ENCODE data around the gene TPCN2. TPM values are rescaled to one million over a fixed set of nuclear protein-coding genes. Genes with fewer than 3 reads are reported as not detected.

Gene TPCN2
- total and polyA plus RNA-seq, 2 of the 4 experiments (the other 2 are of a cell fraction): 3.4 to 8.0 TPM

DNA sequence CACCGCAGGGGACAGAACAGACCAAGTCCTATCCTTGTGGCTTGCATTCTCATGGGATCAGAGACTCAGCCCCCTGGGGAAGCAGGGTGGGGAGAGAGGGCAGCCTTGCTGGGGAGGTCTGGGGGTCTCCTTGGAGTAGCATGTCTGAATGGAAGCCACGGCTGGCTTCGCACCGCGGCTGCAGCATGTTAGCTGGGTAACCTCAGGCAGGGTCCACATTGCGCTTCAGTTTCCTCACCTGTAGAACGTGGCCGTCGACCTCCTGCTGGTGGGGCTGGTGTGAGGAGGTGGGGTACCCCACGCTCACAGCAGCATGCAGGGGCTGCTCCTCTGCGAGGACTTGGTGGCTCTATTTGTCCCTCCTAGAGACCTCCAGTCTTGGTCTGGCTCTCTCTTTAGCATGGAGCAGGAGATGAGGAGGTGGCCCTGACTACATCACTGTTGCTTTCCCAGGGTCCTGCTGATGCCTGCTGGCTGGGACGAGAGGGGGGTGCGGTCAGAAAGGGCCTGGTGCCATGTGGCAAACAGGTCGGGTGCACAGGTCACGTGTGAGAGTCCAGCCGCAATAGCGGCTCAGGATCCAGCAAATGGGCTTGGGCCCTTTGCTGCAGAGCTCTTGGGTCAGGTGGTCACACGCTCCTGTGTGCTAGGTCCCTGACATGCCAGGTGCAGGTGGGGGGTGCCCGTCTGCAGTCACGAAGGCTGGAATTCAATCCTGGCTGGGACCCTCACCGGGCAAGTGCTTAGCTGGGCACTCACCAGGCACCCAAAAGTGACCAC lies 71.6 kb downstream of the TPCN2 start:
- Histone ChIP-seq H3K14ac (replicated peaks; ENCODE audit: low read depth, low read length) (no peak overlapping the region), H3K36me3 (ENCODE audit: control insufficient read depth, insufficient read depth, low read length) (no peaks in the 10 kb centered on the region), H3K27me3 (ENCODE audit: control insufficient read depth, insufficient read depth, low read length) (peaks cover under 1% of the 10 kb centered on the region; the same call in 1 of the 2 replicates), H3K9me3 (ENCODE audit: control insufficient read depth, insufficient read depth, low read length) (peaks cover 7% of the 10 kb centered on the region), H2AK5ac (ENCODE audit: low read depth, low read length) (peak overlapping the region; percentile 15; the same call in 1 of the 2 replicates), H3K9ac (ENCODE audit: low read depth, low read length) (no peak overlapping the region), H4K20me1 (ENCODE audit: insufficient read depth, low read length) (no peaks in the 10 kb centered on the region), H3K4me2 (ENCODE audit: low read depth, low read length) (no peak overlapping the region), H3K4me1 (ENCODE audit: control insufficient read depth, insufficient read depth, low read length) (peaks cover 21% of the 10 kb centered on the region), H4K91ac (ENCODE audit: insufficient read depth, low read depth, low read length) (no peak overlapping the region), H3K56ac (ENCODE audit: extremely low read depth, insufficient read depth, low read length) (no peak overlapping the region), H3K23ac (ENCODE audit: low read depth, low read length) (no peak overlapping the region), H3K18ac (ENCODE audit: low read depth, low read length) (no peak overlapping the region), H2BK20ac (ENCODE audit: low read depth, low read length) (0 out of 2 replicates have a peak overlapping the region, but pooled peaks have one; percentile 12), H3K79me1 (ENCODE audit: low read depth in 1 of 2, low read length in 2 of 2) (no peaks in the 10 kb centered on the region), H2AFZ (replicated peaks; ENCODE audit: low read length, poor library complexity) (no peak overlapping the region), H2BK120ac (ENCODE audit: low read depth, low read length) (no peak overlapping the region), H4K5ac (ENCODE audit: low read depth, low read length) (no peak overlapping the region), H3K27ac (ENCODE audit: insufficient read depth, low read length) (no peak overlapping the region), H2AK9ac (replicated peaks; ENCODE audit: low read depth, low read length, poor library complexity) (no peak overlapping the region), H2BK15ac (ENCODE audit: low read depth, low read length) (no peak overlapping the region), H3K4ac (ENCODE audit: low read depth, low read length) (no peak overlapping the region), H2BK5ac (ENCODE audit: low read depth, low read length, poor library complexity, severe bottlenecking) (no peak overlapping the region), H3K9me1 (ENCODE audit: insufficient read depth, low read length) (peaks cover 11% of the 10 kb centered on the region; the same call in 1 of the 2 replicates), H4K8ac (ENCODE audit: low read depth in 2 of 2, low read length in 2 of 2) (no peak overlapping the region), H3K4me3 (ENCODE audit: insufficient read depth, low read depth, low read length) (no peak overlapping the region)
- POLR2A ChIA-PET (ENCODE audit: unreplicated experiment): no interaction called here
- WGBS, 2 experiments (ENCODE audit: extremely low coverage in 2 of 2, insufficient read length in 1 of 2): 88% methylated on average over 13 of the region's 21 CpGs; no CpG with 5 or more reads in 1 of the 2 experiments
- no peak for TF ChIP-seq NFE2L2 (IDR thresholded peaks at IDR 0.05; ENCODE audit: low read depth, low read length)
- TF ChIP-seq RFX5 (IDR thresholded peaks at IDR 0.05; ENCODE audit: low read depth, low read length): no peak
- TF ChIP-seq RCOR1 (IDR thresholded peaks at IDR 0.05; ENCODE audit: insufficient replicate concordance, low read length): no peak
- no peak for TF ChIP-seq POLR2A (IDR thresholded peaks at IDR 0.05; ENCODE audit: low read depth, low read length)
- no peak for TF ChIP-seq FOS (IDR thresholded peaks at IDR 0.05; ENCODE audit: low read depth, low read length)
- TF ChIP-seq BHLHE40 (IDR thresholded peaks at IDR 0.05; ENCODE audit: low read depth, low read length): no peak
- no peak for TF ChIP-seq CEBPB (IDR thresholded peaks at IDR 0.05; ENCODE audit: low read depth, low read length)
- TF ChIP-seq, protein P1, sequence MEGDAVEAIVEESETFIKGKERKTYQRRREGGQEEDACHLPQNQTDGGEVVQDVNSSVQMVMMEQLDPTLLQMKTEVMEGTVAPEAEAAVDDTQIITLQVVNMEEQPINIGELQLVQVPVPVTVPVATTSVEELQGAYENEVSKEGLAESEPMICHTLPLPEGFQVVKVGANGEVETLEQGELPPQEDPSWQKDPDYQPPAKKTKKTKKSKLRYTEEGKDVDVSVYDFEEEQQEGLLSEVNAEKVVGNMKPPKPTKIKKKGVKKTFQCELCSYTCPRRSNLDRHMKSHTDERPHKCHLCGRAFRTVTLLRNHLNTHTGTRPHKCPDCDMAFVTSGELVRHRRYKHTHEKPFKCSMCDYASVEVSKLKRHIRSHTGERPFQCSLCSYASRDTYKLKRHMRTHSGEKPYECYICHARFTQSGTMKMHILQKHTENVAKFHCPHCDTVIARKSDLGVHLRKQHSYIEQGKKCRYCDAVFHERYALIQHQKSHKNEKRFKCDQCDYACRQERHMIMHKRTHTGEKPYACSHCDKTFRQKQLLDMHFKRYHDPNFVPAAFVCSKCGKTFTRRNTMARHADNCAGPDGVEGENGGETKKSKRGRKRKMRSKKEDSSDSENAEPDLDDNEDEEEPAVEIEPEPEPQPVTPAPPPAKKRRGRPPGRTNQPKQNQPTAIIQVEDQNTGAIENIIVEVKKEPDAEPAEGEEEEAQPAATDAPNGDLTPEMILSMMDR (conservative IDR thresholded peaks at IDR 0.05; ENCODE audit: low read depth, low read length): no peak
- no peak for TF ChIP-seq MXI1 (IDR thresholded peaks at IDR 0.05; ENCODE audit: borderline replicate concordance, low read depth, low read length)
- no peak for TF ChIP-seq SMC3 (IDR thresholded peaks at IDR 0.05; ENCODE audit: low read depth, low read length)
- no peak for TF ChIP-seq MAZ (IDR thresholded peaks at IDR 0.05; ENCODE audit: borderline replicate concordance, low read depth, low read length)
- TF ChIP-seq, protein P2, sequence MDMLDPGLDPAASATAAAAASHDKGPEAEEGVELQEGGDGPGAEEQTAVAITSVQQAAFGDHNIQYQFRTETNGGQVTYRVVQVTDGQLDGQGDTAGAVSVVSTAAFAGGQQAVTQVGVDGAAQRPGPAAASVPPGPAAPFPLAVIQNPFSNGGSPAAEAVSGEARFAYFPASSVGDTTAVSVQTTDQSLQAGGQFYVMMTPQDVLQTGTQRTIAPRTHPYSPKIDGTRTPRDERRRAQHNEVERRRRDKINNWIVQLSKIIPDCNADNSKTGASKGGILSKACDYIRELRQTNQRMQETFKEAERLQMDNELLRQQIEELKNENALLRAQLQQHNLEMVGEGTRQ (IDR thresholded peaks at IDR 0.05; ENCODE audit: low read depth, low read length): no peak
- dilution Hi-C loops (cut with HindIII; ENCODE audit: low sequenced_read_pairs, unreplicated experiment): no loop called here
- intact Hi-C loops (cut with micrococcal nuclease): no loop called here
- in situ Hi-C loops (cut with MboI; ENCODE audit: low sequenced_read_pairs): loop anchor here (25.0 kb wide), 1 partner anchor 1067 kb away; no protein-coding TSS in a partner anchor
- DNase-seq (no peak), ATAC-seq (ENCODE audit: low read depth) (no peak)
- BruUV-seq (replicated peaks): no TSS peak
- CTCF ChIA-PET: no interaction called here

Data from IMR-90 (cell line).